RKO (cell line): ENCODE data around the gene FUCA1.
A peak's percentile ranks its signal among the peaks of the same experiment; 100 is the strongest.
"Not testable (repeated sequence)": the region's sequence is repeated elsewhere in the genome, so short reads cannot be mapped to it uniquely, and the experiment has no call there.

Experiments
- DNase-seq: peaks from one replicate; pipeline ENCODE4 v3.0.0-alpha.2; 2016; ENCODE audit warnings: low spot score

FUCA1 gene

DNA sequence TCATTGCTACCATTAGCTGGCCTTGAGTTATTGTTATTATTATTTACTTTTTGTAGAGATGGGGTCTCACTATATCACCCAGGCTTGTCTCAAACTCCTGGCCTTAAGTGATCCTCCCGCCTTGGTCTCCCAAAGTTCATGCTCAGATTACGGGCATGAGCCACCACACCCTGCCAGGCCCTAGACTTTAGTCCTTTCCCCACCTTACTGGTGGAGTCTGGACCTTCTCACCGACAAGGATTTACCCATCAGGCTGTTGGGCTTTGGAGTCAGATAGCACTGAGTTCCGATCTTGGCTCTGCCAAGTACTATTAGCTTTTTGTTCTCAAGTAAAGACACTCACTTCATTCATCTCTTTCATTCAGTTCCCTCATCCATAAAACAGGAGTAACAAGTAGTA is 27.9 kb upstream of the FUCA1 start:
- no peak for DNase-seq

DNA sequence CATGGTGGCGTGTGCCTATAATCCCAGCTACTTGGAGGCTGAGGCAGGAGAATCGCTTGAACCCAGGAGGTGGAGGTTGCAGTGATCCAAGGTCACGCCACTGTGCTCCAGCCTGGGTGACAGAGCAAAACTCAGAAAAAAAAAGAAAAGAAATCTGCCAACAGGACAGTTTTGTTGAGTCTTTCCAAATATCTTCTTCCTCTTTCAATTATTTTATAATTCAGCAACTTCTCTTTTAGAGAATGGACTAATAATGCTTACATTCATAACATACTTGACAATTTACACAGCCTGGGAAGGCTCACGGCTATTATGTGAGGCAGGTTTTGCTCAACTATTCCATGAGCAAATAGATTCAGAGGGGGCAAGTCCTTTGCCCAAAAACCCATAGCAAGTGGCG is 27.0 kb upstream of the FUCA1 start:
- DNase-seq = no peak

DNA sequence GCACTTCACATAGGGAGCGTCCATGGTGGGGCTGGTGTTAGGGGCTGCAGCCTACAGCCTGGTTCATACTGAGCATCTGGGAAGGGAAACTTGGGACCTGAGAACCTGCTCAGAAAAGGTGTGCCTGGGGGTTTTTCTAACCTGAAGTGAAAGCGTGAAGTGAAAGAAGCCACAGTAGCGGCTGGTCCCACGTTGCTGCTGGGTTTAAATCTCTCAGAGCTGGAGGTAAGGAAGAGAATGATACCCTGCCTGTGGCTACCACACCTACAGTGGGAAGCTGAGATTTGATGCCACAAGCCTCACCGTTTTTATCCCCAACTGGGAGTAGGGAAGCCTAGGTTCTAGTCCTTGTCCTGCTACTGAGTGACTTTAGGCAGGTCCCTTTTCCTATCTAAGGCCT is 21.0 kb upstream of the FUCA1 start:
- no peak for DNase-seq

DNA sequence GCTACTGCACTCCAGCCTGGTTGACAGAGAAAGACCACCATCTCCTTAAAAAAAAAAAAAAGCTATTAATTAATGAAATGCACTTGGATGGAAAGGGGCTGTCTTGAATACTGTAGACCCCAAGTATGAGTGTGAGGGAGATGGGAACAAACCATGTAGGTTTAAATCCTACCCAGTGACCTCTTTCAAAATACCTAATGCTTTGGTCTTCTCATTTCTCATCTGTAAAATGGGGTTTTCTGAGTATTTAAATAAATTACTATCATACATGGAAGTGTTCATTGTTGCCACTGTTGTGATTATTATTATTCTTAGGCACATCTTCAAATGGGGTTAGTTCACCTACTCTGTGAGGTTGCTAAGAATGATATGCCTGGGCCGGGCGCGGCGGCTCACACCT is 17.1 kb upstream of the FUCA1 start:
- DNase-seq = no peak

DNA sequence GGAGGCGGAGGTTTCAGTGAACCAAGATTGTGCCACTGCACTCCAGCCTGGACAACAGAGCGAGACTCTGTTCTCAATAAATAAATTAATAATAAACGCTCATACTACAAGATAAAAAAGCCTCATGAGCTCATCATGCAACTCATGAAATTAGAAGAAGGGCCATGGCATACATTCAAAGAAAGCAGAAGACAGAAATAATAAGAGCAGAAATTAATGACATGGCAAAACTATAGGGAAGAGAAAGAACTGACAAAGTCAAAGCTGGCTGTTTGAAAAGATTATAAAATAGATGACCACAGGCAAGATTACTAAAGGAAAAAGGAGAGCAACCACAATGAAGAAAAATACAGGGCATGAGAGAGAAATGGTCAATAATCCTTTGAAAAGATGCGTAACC is 14.7 kb upstream of the FUCA1 start:
- no peak for DNase-seq

DNA sequence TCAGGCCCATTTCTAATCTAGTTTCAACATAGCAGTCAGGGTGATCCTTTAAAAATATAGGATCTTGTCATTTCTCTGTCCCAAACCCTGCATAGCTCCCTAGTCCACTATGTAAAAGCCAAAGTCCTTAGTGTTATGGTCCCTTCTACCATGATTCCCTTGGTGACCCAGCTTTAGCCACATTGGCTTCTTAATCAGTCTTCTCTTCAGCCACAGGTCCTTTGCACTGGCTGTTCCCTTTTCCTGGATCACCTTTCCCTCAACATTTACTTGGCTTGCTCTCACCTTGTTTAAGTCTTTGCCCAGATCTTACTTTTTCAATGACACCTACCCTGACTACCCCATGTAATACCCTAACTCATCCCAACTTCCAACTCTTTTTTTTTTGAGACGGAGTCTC is 11.7 kb upstream of the FUCA1 start:
- DNase-seq = no peak

DNA sequence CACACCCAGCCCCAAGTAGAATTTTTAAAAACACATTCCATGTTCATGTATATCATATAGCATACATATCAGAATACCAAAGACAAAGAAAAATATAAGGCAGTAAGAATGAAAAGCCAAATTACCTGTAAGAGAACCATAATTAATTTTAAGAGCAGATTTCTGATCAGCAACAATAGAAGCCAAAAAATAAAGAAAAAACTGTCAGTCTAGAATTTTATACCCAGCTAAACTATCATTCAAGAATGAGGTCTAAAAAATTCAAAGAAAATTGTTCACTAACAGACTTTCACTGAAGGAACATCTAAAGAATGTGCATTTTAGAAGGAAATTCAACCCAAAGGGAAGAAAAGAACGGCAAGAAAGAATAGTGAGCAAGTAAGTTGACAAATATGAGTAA is 10.6 kb upstream of the FUCA1 start:
- DNase-seq = no peak

DNA sequence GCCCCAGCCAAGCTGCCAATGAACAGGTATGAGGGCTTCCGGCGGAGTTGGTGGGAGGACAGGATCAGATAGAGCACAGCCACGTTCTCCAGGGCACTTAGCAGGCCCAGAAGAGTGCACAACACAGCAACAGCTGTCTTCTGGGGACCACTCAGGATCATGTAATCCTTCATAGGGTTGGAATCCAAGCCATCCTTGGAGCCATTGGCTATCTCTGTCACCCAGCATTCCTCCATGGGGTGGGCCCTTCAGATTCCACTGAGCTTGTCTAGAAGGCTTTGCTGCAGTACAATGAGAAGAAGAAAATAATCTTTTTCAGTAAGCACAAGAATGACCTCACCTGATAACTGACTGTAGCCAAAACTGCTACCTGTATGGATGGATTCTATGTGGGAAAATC is 7.3 kb upstream of the FUCA1 start:
- no peak for DNase-seq

DNA sequence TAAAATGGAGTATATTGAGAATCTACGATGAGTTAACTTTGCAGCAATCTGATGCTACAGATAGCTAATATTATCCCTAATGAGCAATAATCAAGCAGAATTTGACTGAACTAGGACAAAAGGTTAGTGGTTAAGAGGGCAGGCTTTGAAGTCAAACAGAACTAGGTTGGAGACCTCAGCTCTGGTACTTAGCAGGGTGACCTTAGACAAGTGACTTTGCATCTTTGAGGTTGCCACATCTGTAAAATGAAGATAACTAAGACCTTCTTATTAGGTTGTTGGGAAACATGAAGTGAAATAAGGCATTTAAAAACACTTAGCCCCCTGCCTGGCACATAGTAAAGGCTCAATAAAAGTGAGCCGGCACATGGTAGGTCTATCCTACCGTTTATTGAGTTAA is 4.3 kb upstream of the FUCA1 start:
- no peak for DNase-seq

DNA sequence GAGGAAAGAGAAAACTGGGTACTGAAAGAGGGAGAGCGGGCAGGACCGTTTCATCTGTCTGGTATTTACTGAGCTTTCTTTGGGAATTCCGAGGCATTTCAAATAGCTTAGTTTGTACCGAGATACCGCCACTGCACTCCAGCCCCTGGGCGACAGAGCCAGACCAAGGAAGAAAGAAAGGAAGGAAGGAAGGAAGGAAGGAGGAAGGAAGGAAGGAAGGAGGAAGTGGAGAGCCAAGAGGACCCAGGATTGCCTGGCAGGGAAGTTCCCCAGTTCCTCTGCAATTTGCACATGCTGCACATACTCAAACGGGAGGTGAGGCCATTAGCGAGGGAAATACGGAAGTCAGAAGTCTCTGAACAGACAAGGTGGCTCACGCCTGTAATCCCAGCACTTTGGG is 961 bp upstream of the FUCA1 start:
- no peak for DNase-seq

DNA sequence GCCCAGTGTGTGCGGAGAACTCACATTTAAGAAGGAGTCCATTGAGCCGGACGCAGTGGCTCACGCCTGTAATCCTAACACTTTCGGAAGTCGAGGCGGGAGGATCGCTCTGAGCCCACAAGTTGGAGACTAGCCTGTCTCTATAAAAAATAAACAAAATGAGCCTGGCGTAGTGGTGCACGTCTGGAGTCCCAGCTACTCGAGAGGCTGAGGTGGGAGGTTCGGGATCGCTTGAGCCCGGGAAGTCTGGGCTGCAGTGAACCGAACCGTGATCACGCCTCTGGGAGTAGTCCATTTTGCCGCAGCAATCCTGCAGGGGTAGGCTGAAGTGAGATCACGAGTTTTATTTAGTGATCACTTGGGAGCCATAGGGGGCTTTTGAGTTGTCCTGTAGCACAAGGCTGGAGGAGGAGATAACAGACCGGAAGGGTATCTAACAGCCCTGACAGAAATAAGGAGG is 497 bp upstream of the FUCA1 start:
- DNase-seq = no peak

DNA sequence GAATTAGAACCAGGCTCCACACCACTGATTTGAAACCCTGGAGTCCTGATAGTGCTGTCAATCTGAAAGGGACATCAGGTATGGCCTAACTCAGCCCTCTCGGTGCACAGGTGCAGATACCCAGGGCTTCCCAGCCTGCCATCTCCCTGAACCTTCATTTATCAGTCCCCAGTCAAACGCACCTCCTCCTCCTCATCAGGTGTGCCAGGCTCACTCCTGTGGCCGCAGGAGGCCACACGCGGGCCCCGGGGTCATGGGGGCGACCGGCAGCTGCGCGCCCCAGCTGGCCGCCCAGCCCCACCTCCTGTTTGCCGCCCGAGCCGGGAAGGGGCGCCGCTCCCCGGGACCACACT is 572 bp downstream of the FUCA1 start:
- DNase-seq = no peak

DNA sequence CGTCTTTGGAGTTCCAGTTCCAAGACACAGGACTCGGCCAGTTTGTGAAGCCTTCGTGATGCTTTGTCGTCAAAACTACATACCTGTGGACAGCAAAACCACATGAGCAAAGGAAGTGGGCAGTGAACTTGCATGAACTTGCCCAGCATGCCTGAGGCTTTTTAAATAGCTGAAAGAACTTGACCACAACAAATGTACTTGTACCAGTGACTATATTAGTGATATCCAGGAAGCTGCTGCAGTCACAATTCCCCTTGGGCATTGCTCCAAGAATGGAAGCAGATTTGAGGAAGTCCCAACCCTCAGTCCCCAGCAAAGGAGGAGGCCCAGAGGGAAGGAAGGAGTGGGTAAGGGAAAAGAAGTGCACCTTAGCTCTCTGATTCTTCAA is 2.6 kb downstream of the FUCA1 start:
- no peak for DNase-seq

DNA sequence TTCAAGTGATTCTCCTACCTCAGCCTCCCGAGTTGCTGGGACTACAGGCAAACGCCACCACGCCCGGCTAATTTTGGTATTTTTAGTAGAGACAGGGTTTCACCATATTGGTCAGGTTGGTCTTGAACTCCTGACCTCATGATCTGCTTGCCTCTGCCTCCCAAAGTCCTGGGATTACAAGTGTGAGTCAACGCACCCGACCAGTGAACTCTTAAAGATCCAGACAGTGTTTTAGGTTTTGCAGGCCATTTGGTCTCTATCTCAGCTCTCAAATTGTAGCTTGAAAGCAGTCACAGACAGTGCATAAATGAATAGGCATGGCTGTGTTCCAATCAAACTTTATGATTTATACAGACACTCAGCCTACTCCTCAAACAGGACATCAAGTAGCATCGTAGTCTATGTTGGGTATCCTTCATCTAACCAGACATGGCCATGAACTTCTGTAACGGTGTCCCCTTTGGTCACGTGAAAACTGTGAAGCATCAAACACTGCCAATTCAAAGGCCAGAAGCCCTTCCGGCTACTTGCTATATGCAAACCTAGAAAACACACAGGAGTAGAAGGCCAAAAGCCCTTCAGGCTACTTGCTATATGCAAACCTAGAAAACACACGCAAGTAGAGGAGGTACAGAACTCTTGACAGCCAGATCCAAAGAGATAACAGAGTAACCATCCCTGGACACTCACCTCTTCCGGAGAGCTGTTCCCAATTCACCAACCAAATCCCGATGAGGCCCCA is 3.1 kb downstream of the FUCA1 start:
- DNase-seq = no peak

DNA sequence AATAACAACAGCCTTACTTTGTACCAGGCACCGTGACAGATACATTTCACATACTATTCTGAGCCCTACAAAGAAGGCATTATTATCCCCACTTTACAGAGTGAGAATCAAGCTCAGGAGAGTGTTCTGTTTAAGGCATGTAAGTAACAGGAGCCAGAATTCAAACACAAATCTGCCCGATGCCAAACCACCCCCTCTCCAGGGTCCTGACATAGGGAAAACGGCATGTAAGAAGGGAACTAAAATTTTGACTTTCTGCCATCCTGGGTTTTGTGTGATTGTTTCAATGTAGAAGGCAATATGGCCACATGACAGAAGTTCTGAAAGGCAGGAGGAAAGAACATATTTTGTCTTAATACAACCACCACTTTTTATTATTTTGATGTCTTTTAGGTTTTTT is 5.5 kb downstream of the FUCA1 start:
- no peak for DNase-seq

DNA sequence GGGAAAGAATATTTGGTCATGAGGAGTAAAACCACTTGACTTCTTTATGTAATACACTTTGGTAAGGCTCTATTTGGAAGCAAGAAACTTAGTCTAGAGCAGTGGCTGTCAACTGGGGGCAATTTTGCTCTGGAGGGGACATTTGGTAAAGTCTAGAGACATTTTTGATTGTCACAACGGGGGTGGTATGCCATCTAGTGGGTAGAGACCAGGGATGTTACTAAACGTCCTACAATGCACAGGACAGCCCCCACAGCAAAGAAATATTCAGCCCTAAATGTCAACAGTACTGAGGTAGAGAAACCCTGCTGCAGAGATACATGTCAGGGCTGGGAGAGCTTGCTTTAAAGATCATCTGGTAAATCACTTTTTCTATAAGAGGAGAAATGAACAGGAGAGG is 13.5 kb downstream of the FUCA1 start:
- DNase-seq = peak; percentile 37

DNA sequence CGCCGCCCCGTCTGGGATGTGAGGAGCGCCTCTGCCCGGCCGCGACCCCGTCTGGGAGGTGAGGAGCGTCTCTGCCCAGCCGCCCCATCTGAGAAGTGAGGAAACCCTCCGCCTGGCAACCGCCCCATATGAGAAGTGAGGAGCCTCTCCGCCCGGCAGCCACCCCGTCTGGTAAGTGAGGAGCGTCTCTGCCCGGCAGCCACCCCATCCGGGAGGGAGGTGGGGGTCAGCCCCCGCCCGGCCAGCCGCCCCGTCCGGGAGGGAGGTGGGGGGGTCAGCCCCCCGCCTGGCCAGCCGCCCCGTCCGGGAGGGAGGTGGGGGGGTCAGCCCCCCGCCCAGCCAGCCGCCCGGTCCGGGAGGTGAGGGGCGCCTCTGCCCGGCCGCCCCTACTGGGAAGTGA is 15.0 kb downstream of the FUCA1 start:
- DNase-seq = not testable (repeated sequence)

DNA sequence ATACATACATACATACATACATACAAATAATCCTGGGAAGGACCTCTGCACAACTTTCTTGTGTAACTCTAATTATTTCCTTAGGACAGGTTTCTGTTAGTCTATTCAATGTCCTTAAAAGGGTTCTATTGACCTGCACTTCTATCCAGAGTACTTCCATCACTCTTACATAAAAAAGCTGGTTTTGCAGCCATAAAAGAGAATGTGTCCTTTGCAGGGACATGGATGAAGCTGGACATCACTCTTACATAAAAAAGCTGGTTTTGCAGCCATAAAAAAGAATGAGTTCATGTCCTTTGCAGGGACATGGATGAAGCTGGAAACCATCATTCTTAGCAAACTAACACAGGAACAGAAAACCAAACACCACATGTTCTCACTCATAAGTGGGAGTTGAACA is 16.7 kb downstream of the FUCA1 start:
- not testable (repeated sequence) for DNase-seq

DNA sequence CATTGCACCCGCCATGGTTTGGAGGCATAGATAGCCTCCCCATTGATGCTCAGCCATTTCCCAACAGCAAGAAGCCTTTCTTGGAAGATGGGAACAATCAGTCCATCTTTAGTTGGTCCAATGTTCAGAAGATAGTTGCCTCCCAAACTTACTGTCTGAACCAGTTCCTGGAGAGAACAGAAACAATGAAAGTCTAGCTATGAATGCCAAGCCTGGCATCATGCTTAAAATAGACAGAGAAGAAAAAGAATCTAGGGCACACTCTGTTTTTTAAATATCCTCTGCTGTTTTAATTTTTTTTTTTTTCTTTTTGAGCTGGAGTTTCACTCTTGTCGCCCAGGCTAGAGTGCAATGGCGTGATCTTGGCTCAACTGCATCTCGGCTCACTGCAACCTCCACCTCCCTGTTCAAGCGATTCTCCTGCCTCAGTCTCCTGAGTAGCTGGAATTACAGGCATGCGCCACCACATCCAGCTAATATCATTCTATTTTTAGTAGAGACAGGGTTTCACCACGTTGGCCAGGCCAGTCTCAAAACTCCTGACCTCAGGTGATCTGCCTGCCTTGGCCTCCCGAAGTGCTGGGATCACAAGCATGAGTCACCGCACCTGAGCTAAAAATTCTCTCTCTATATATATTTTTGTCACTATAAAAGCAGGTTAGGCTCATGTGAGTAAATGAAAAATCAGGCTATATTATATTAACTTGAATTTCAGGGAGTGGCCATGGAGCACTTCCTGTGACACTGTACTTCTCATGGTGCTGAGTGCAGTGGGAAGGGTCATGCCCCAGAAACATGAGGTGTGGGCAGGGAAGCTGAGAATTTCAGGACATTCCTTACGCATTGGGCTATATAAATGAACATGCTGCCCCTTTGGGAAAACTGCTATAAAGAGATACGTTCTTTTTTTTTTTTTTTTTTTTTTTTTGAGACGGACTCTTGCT is 19.1 kb downstream of the FUCA1 start:
- no peak for DNase-seq

DNA sequence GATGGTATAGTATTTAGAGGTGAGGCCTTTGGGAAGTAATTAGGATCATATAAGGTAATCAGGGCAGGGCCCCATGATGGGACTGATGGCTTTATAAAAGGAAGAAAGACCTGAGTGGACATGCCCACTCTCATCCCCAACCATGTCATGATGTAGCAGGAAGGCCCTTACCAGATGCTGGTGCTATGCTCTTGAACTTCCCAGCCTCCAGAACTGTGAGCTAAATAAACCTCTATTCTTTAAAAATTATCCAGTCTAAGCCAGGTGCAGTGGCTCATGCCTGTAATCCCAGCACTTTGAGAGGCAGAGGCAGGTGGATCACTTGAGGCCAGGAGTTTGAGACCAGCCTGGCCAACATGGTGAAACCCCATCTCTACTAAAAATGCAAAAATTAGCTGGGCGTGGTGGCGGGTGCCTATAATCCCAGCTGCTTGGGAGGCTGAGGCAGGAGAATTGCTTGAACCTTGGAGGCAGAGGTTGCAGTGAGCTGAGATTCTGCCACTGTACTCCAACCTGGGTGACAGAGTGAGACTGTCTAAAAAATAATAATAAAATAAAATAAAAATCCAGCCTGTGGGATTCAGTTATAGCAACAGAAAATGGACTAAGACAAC is 20.5 kb downstream of the FUCA1 start:
- not testable (repeated sequence) for DNase-seq

DNA sequence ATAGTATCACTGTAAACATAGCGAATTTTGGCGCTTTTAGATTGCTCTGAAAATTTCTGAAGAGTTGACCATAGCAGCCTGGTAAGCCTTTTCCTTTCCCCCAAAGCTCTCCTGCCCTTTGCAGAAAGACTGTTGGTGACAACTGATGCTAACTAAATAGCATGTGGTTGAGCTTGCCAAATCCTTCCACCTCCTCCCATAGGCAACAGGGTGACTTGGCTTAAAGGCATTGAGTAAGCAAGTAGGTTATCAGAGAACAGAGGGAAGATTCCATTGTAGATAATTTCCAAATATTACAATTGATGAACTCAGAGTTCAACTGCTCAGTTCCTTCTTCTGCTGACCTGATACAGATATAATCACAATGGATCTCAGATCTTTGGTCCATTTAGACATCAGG is 22.9 kb downstream of the FUCA1 start:
- DNase-seq = no peak

DNA sequence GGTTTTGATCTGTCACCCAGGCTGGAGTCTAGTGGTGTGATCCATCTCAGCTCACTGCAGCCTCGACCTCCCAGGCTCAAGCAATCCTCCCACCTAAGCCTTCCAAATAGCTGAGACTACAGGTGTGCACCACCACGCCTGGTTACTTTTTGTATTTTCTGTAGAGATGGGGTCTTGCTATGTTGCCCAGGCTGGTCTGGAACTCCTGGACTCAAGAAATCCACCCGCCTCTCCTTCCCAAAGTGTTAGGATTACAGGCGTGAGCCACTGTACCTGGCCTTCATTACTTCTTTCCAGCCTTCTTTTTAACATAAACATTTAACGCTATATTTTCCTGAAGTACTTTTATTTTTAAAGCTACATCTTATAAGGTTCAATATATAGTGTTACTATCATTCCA is 24.4 kb downstream of the FUCA1 start:
- DNase-seq = no peak

DNA sequence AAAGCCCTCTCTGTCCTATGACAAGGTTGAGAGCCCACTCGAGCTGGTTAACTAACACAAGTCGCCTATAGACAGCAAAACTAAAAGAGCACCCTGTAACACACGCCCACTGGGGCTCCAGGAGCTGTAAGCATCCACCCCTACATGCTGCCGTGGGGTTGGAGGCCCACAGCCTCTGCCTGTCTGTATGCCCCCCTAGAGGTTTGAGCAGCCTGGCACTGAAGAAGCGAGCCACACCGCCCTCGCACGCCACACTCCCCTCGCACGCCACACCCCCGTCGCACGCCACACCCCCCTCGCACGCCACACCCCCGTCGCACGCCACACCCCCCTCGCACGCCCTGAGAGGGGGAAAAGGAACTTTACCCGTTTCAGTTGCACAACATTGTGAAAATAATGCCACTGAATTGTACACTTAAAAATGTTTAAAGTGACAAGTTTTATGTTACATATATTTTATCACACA is 29.7 kb downstream of the FUCA1 start:
- peak; percentile 53 for DNase-seq
